ENCODE measurements around the gene TULP4. TPM values are rescaled to one million over a fixed set of nuclear protein-coding genes. Genes with fewer than 3 reads are reported as not detected.

TULP4 gene, protein sequence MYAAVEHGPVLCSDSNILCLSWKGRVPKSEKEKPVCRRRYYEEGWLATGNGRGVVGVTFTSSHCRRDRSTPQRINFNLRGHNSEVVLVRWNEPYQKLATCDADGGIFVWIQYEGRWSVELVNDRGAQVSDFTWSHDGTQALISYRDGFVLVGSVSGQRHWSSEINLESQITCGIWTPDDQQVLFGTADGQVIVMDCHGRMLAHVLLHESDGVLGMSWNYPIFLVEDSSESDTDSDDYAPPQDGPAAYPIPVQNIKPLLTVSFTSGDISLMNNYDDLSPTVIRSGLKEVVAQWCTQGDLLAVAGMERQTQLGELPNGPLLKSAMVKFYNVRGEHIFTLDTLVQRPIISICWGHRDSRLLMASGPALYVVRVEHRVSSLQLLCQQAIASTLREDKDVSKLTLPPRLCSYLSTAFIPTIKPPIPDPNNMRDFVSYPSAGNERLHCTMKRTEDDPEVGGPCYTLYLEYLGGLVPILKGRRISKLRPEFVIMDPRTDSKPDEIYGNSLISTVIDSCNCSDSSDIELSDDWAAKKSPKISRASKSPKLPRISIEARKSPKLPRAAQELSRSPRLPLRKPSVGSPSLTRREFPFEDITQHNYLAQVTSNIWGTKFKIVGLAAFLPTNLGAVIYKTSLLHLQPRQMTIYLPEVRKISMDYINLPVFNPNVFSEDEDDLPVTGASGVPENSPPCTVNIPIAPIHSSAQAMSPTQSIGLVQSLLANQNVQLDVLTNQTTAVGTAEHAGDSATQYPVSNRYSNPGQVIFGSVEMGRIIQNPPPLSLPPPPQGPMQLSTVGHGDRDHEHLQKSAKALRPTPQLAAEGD (N-terminal part only)
- 61.5 and 64.6 TPM in 2 replicates for total RNA-seq (2021)
- long read RNA-seq, partial matches to known transcripts = 2 of 8 reads
- long read RNA-seq, other reads (novel, unspliced or antisense) = 6 of 8 reads

- peak within 1 kb of the TSS in 2 of 3 experiments; percentile 44 to 73; a peak in 2 of 7 replicates for H3K27ac Mint-ChIP-seq
- Histone ChIP-seq H2BK12ac (ENCODE audit: insufficient read length, low read depth, low read length) (no peak within 1 kb of the TSS), H3K27me3 (ENCODE audit: insufficient read depth, low read length) (no peaks in the 10 kb centered on the region), H3K4me2 (ENCODE audit: insufficient read depth, insufficient read length, low read length) (no peak within 1 kb of the TSS), H2BK20ac (ENCODE audit: low read depth, low read length, poor library complexity, severe bottlenecking) (no peak within 1 kb of the TSS), H4K5ac (ENCODE audit: insufficient read length, low read depth, low read length) (no peak within 1 kb of the TSS), H2AFZ (ENCODE audit: low read length) (no peak within 1 kb of the TSS), H2AK5ac (ENCODE audit: insufficient read length, low read length) (no peak within 1 kb of the TSS), H3K79me2 (ENCODE audit: insufficient read depth, low read length) (peaks cover 2% of the 10 kb centered on the region), H3K9ac (ENCODE audit: extremely low read depth, insufficient read length, low read length) (no peak within 1 kb of the TSS), H3T11ph (ENCODE audit: low read length) (no peak within 1 kb of the TSS), H3K23ac (ENCODE audit: insufficient read length, low read depth, low read length) (no peak within 1 kb of the TSS), H2BK5ac (ENCODE audit: insufficient read length, low read length) (no peak within 1 kb of the TSS), H4K8ac (replicated peaks; ENCODE audit: insufficient read length, low read depth, low read length) (no peak within 1 kb of the TSS), H4K91ac (ENCODE audit: insufficient read length, low read depth, low read length) (no peak within 1 kb of the TSS), H4K20me1 (ENCODE audit: control insufficient read depth, insufficient read depth, insufficient read length) (no peaks in the 10 kb centered on the region), H3K14ac (ENCODE audit: insufficient read depth, low read length) (no peak within 1 kb of the TSS), H3K18ac (ENCODE audit: insufficient read length, low read depth, low read length) (no peak within 1 kb of the TSS), H3K4ac (ENCODE audit: low read depth, low read length) (no peak within 1 kb of the TSS), H3K4me1 (ENCODE audit: insufficient read depth, low read length) (no peaks in the 10 kb centered on the region), H2BK120ac (ENCODE audit: low read depth, low read length, poor library complexity, severe bottlenecking) (no peak within 1 kb of the TSS), H3K23me2 (ENCODE audit: insufficient read length, low read depth, low read length, poor library complexity, severe bottlenecking) (no peaks in the 10 kb centered on the region), H3K9me3 (ENCODE audit: control insufficient read depth, low read depth, low read length) (no peaks in the 10 kb centered on the region), H3K79me1 (ENCODE audit: insufficient read depth, low read depth, low read length, poor library complexity, severe bottlenecking) (peaks cover 2% of the 10 kb centered on the region), H2BK15ac (ENCODE audit: low read depth, low read length) (no peak within 1 kb of the TSS; the same call in 1 of the 2 replicates), H3K27ac (ENCODE audit: insufficient read length, low read depth, low read length) (no peak within 1 kb of the TSS), H3K56ac (ENCODE audit: insufficient read length, low read depth, low read length) (no peak within 1 kb of the TSS)
- no peaks in the 10 kb centered on the region for H3K27me3 Mint-ChIP-seq (ENCODE audit: low read depth)
- H3K4me3 Mint-ChIP-seq = no peak within 1 kb of the TSS
- no peak for TF ChIP-seq CTCF (conservative IDR thresholded peaks at IDR 0.05)
- H3K9me3 Mint-ChIP-seq = peaks cover 23% of the 10 kb centered on the region in 2 experiments
- WGBS (ENCODE audit: extremely low coverage, insufficient read length, low lambda C conversion rate) = no CpG with 5 or more reads among the region's 6 CpGs
- peaks cover 55 to 76% (median 71%) of the 10 kb centered on the region in 3 experiments for H3K36me3 Mint-ChIP-seq (ENCODE audit: insufficient read depth in 1 of 3, low read depth in 3 of 3)
- no peak for DNase-seq
- peaks cover 26 to 30% of the 10 kb centered on the region in 2 experiments for H3K4me1 Mint-ChIP-seq
Observed at GRCh38 chr6:158312165-158312564, at the start of gene TULP4. TULP4 (plus strand) TSS chr6:158312465; CDS start chr6:158314017, 1,552 bp downstream.

Data from H9 (cell line).